ENCODE data around the gene COG1.

COG1 gene

GRCh38 chr17:73231841-73232586 is 39.2 kb downstream of the COG1 start:
- peak; percentile 98 for DNase-seq

- peak; percentile 40 for DNase-seq
Observed at GRCh38 chr17:73232587-73233373, 39.9 kb downstream of the COG1 start.

- DNase-seq: no peak
Observed at GRCh38 chr17:73234736-73235135, 41.9 kb downstream of the COG1 start.

- no peak for DNase-seq
Observed at GRCh38 chr17:73237714-73238113, 44.9 kb downstream of the COG1 start.

GRCh38 chr17:73240561-73240960 is 47.7 kb downstream of the COG1 start:
- DNase-seq: no peak

DNA sequence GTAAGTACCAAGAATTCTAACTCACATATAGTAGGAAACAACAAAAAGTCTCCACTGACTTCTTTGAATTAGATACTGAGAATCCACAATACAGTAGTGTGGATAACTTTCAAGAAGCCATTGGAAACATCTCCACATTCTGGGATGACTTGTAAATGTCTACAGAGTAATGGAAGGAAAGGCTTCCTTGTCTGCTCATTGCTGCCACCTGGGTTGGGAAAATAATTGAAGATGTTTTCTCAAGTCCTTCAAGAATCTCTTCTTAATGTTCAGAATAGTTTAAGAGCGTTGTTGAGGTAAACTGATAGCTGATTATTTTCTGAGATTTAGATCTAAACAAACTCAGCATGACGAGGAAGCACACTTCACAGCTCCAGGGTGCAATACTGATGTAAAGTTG is 54.9 kb downstream of the COG1 start:
- DNase-seq: no peak

DNA sequence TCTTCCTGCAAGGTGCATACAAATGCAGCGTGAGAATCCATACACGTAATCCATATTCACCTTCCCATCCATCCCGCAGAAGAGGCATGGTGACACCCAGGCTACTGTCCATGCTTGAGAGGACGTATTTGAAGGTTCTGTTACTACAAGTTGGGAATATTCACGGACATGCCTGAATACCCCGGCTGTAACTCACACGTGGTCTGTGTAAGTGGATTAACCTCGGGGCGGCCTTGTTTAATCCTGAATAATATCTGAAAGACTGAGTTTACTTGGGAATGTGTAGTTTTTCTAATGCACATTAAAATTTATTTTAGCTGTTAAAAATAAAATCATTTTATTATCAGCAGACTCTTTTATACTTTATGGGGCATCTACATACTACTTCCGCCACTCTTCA is 55.7 kb downstream of the COG1 start:
- no peak for DNase-seq

DNA sequence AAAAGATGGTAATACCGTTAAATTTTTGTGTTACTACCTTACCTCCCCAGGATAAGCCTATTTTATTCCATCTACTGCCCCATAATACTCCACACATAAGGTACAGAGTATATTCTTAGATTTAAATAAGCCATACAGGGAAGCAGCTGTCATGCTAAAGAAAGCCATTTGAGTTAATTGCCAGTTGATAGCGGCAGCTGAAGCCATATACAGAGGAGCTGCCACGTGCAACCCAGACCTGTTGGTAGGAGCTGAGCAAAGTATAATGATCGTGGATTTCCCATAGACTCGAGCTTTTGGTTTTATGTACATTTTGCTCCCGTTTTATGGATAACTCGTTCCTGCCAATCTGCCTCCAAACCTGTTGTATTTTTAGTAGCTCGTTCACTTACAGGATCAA is 56.8 kb downstream of the COG1 start:
- DNase-seq: no peak

- no peak for DNase-seq
Observed at GRCh38 chr17:73250851-73251640, 58.2 kb downstream of the COG1 start.

DNA sequence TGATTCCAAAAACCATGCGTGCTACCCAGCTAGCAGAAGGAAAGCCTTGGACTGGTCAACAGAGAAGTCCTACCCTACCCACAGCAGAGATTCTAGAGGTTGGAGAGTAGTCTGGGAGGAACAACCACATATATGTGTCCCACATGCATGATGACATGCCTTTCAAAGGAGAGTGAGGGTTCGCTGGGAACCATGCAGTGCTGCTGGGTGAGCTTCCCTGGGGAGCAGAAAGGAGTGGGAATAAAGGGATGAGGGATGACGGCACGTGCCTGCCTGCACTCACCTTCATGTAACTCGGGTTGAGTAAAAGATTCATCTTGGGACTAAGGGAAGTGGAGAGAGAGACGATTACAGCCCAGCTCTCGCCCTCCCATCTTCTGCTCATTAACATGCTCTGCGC is 59.0 kb downstream of the COG1 start:
- DNase-seq: no peak

DNA sequence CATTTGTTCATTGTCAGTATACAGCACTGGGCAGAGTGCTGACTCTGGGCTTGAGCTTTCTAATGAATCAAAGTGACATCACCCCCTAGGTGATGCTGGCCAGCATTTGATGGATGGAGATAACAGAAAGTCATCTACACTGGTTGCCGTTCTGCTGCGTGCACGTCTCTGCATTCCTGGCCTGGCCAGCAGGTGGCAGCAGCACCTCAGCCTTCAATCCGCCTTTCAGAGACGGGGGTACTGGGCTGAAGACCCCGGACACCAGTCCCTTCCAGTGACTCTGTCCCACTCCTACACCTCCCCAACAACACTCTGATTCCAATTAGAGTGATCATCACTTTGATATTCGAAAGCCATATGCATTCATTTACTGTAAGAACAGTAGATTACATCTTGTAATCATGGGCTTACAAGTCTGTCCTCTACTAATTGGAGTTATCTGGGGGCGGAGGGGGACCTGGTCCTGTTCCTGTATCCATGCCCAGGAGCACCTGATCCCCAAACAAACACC is 62.9 kb downstream of the COG1 start:
- DNase-seq: peak; percentile 57

- no peak for DNase-seq
Observed at GRCh38 chr17:73256220-73256619, 63.4 kb downstream of the COG1 start.

- no peak for DNase-seq
Observed at GRCh38 chr17:73257516-73257915, 64.7 kb downstream of the COG1 start.
